GM19035 (cell line): ENCODE results near the gene YIF1B.
A peak's percentile ranks its signal among the peaks of the same experiment; 100 is the strongest.
"Not testable (repeated sequence)": the region's sequence is repeated elsewhere in the genome, so short reads cannot be mapped to it uniquely, and the experiment has no call there.

Source experiments
- ATAC-seq: cut with Tn5 transposase; IDR thresholded peaks from one replicate; pipeline ENCODE4 v1.9.1; 2021; ENCODE audit not compliant: unreplicated experiment

YIF1B gene, protein sequence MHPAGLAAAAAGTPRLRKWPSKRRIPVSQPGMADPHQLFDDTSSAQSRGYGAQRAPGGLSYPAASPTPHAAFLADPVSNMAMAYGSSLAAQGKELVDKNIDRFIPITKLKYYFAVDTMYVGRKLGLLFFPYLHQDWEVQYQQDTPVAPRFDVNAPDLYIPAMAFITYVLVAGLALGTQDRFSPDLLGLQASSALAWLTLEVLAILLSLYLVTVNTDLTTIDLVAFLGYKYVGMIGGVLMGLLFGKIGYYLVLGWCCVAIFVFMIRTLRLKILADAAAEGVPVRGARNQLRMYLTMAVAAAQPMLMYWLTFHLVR

DNA sequence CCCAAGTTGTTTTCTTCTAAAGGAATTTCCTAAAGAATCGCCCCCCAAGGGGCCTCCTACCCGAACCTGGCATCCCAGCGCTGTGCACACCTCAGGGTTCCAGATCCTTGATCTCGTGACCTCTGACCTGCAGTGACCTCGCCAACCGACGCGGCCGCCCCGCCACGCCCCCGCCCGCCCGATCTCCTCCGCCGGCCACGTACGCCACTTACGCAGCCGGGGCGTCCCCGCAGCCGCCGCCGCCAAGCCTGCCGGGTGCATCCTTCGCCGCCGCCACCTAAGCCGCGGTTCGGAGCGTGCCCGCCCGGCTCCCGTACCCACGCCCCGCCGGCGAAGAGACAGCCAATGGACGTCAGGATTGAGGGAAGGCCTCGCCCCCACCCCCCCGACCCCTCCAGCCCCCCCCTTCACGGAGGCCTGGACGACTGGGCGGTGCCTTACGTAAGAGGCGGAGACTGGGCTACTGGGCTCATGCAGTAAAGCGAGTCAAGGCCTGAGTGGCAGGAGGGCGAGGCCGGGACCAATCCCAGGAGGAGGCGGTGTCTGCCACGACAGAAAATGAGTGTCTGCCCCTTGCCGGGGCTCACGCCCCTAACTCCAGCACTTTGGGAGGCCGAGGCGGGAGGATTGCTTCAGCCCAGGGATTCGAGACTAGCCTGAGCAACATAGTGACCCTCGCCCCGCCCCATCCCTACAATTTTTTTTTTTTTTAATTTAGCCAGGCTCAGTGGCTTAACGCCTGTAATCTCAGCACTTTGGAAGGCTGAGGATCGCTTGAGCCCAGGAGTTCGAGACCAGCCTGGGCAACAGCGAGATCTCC is at the start of gene YIF1B:
Gene YIF1B (minus strand): TSS at position 291 of the 820 bp plus-strand sequence. CDS start 30 bp downstream, at position 261.
- ATAC-seq: peak; percentile 88

DNA sequence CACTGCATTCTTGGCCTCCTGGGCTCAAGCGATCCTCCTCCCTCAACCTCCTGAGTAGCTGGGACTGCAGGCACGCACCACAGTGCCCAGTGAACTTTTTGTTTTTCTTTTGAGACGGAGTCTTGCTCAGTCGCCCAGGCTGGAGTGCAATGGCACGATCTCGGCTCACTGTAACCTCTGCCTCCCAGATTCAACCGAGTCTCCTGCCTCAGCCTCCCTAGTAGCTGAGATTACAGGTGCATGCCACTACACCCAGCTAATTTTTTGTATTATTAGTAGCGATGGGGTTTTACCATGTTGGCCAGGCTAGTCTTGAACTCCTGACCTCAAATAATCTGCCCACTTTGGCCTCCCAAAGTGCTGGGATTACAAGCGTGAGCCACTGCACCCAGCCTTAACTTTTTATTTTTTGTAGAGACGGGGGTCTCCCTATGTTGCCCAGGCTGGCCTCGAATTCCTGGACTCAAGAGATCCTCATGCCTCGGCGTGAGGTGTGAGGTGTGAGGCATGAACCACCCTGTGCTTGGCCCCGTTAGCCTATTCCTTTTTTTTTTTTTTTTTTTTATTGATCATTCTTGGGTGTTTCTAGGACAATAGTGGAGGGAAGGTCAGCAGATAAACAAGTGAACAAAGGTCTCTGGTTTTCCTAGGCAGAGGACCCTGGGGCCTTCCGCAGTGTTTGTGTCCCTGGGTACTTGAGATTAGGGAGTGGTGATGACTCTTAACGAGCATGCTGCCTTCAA is 47.4 kb upstream of the YIF1B start:
- ATAC-seq: not testable (repeated sequence)

DNA sequence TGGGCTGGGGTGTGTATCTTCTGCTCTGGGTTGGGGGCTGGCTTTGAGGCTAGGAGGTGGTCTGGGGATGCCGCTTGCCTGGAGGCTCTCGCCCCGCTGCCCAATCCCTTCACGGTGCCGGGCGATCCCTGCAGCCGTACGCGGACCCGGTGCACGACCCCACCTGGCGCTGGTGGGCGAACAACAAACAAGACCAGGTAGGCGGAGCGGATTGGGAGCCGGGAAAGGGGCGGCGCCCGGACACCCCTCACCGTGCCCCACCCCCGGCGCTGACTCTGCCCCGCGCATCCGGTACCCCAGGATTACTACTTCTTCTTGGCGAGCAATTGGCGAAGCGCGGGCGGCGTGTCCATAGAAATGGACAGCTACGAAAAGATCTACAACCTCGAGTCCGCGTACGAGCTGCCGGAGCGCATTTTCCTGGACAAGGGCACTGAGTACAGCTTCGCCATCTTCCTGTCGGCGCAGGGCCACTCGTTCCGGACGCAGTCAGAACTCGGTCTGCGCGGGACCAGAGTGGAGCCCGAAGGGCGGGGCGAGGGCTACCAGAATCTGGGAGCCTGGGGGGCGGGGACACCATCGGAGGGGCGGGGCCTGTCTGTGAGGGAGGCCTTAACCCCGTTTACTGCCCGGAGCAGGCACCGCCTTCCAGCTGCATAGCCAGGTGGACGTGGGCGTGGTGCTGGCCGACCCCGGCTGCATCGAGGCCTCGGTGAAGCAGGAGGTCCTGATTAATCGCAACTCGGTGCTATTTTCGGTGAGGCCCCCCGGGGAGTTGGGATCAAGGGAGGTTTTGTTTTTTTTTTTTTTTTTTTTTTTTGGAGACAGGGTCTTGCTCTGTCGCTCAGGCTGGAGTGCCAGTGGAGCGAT is 46.6 kb upstream of the YIF1B start:
- ATAC-seq: peak; percentile 41

DNA sequence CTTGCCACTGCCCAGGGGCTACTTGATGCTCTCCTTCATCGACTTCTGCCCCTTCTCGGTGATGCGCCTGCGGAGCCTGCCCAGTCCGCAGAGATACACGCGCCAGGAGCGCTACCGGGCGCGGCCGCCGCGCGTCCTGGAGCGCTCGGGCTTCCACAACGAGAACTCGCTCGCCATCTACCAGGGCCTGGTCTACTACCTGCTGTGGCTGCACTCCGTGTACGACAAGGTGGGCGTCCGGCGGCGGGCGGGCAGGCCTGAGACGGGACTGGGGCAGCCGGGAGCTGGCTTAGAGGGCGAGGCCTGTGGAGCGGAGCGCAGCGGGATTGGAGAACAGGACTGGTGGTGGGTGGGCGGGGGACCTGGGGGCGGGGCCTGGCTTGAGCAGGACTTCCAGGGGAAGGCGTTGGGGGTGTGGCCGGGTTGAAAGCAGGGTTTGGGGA is 45.9 kb upstream of the YIF1B start:
- peak; percentile 55 for ATAC-seq

DNA sequence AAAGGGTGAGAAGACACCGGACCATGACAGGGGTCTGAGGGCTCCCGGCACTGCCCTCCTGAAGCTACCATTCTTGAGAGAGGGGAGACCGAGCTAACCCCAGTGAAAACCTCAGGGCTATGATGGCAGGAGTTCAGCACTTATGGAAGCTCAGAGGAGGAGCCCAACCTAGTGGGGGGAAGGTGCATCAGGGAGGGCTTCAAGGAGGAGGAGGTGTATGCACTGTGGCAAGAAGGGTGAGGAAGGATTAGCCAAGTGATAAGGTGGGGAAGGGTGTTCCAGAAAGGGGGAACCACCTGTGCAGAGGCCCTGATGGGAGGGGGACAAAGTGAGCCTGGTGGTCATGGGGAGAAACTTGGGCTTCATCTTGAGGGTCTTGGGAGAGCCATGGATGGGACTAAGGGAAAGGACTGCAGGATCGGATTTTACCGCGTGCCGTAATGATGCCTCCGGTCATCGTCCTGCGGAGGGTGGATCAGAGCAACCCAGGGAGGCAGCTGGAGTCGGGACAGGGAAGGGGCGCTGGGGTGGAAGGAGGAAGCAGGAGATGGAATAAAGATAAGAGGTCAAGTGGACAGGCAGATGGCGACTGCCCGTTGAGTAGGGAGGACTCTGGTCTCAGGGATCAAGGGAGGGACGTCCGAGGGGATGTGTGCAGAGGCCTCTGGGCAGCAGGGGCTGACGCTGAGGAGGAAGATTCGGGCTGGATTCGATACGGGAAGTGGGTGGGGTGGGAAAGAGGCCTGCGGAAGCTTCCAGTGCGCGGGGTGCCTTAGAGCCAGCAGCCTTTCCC is 45.3 kb upstream of the YIF1B start:
- no peak for ATAC-seq

DNA sequence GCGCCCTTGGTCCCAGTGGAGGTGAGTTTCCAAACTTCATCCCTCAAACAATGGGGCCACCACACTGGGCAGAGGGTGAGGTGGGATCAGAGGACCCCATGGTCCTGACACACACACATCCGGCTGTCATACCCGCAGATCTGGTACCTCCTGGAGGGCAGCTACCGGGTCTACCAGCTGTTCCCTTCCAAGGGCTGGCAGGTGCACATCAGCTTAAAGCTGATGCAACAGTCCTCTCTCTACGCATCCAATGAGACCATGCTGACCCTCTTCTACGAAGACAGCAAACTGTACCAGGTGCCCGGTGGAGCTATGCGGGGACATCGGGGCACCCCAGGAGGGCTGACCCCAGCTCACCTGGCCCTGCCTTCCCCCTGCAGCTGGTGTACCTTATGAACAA is 44.6 kb upstream of the YIF1B start:
- ATAC-seq: no peak

DNA sequence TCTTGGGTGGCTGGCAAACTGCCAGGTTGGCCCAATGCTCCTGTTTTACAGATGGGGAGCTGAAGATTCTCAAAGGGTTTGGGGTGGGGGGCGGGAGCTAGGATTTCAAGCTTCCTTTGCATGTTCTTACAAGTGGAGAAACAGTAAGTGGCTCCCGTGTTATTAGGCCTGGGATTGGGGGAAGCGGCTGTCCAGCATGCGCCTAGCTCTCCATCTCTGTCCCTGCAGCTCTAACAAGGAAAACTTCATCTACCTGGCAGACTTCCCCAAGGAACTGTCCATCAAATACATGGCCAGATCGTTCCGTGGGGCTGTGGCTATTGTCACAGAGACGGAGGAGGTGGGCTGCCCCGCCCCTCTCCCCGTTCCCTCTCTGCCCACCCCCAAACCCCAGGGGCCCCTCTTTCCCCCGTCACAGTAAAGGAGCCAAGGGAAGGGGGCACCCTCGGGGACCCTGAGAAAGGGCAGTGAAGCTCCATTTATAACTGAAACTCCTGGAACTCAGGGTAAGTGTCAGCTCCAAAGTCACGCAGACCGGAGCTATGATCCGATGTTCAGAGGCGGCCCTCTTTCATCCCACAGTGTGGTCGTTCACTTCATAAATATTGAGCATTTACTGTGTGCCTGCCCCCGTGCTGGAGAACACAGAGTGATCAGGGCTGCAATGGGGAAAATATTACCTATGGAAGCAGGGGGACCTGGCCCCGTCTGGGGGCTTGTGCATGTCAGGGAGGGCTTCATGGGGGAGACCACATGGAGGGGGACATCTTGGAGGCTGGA is 43.7 kb upstream of the YIF1B start:
- no peak for ATAC-seq

DNA sequence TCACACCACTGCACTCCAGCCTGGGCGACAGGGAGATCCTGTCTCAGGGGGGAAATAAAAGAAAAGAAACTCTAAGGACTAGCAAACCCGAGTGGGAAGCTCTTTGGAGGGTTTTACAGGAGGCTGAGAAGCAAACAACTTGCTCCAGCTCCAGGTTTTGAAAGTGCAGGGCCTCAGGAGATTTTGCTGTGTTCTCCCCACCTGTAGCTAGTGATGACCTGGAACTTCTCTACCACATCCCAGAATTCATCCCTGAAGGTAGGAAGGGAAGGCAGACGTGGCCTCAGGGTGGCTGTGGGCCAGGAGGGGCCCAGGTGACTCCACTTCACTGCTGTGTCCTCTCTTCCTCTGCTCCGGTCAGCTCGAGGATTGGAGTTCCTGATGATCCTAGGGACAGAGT is 42.3 kb upstream of the YIF1B start:
- ATAC-seq: no peak

DNA sequence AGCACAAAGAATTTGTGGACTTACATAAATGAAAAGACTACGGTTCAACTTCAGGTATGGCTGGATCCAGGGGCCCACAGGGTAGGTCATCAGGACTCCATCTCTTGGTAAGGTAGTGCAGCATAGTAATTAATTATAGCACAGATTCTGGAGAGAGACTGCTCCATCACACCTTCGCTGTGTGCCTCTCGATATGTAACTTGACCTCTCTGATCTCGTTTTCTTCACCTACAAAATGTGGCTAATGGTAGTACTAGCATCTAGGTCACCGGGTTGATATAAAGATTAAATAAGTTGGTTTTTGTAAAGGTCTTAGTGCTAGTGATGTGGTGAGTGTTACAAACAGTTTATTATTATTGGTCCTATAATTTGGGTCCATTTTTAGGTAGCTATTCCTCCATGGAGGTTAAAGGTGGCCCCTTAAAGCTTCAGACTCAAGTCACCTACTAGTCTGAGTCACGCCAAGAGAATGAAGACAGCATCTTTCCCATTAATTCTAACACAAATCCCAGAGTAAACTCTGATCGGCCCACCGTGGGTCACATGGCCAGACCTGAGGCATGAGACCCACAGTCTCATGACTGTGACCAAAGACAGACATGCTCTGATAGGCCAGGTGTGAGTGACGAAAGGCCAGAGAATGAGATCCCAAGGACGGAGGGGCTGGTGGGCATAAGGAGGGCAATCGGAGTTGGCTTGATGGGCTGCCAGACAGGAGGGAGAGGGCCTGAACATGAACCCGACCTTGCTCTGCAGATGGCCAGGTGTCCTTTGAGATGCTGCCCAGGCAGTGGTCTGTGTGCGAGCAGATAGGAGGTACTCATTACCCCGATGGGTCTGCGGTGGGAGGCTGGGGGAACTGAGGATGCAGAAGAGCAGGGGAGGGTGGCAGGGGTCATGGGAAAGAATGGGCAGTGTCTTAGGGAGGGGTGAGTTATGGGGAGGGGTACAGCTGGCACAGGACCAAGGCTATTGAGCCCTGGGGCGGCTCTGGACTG is 40.3 kb upstream of the YIF1B start:
- no peak for ATAC-seq

DNA sequence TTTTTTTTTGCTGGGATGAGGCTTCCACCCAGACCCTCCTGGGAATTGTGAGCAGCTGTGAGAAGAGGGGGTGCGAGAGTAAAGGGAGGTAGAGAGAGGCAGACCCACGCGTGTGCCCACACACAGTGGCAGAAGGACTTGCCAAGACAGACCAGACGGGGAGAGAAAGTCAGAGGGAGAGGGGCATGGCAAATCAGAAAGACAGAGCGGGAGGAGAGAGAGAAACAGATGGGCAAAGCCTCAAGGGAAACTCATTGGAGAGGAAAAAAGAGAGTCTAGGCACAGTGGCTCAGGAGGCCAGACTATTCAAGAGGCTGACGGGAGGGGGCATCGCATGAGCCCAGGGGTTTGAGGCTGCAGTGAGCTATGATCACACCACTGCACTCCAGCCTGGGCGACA is 36.9 kb upstream of the YIF1B start:
- ATAC-seq: no peak

DNA sequence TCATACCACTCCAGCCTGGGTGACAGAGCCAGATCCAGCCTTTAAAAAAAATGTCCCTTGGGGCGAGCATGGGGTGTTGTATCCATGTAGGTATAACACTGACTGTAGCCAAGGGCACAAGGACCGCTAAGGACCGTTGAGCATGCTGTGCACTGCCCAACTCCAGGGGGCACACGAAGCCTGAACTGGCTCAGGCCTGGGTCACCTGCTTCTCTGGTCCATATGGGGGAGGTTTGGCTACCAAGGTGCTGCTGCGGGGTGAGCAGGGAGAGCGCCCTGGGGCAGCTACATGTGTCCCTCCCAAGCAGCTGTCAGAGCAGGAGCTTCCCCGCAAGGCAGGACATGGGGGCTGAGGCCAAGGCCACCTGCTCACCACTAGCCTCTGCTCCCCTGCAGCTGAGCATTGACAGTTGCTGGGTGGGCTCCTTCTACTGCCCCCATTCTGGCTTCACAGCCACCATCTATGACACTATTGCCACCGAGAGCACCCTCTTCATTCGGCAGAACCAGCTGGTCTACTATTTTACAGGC is 36.2 kb upstream of the YIF1B start:
- ATAC-seq: no peak

DNA sequence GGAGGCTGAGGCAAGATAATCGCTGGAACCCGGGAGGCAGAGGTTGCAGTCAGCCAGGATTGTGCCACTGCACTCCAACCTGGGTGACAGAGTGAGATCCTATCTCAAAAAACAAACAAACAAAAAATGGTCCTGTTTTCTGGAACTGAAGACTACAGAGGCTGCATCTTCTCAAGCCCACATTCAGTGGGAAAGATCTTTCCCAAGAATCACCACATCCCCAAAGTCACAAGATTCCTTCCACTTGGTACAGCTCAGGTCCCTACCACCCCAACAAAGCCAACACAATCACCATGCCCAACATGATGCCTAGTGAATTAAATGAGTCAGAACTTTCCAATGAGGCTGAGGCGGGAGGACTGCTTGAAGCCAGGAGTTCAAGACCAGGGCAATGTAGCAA is 35.1 kb upstream of the YIF1B start:
- ATAC-seq: no peak

DNA sequence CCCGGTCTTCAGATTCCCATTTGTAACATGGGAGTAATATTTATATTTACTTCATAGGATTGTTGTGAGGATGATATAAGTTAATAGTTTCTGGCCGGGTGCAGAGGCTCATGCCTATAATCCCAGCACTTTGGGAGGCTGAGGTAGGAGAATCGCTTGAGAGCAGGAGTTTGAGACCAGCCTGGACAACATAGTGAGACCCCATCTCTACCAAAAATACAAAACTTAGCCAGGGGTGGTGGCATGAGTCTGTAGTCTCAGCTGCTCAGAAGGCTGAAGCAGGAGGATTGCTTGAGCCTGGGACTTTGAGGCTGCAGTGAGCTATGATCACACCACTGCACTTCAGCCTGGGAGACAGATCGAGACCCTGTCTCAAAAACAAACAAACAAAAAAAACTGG is 31.1 kb upstream of the YIF1B start:
- ATAC-seq: no peak

DNA sequence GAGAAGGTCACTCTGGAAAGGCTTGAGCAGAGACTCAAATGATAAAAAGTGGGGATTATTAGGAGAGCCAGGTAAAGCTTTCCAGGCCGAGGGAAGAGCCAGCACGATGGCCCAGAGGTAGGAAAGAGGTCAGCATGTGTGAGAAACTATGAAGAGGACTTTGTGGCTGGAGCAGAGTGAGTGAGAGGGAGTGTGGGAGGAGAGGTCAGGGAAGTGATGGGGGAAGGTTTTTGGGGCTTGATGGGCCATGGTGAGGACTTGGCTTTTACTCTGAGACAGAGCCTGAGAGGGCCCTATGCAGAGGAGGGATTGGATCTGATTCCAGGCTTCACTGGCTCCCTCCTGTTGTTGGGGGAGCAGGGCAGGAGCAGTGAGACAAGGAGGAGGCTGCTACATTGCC is 25.2 kb upstream of the YIF1B start:
- ATAC-seq: no peak

DNA sequence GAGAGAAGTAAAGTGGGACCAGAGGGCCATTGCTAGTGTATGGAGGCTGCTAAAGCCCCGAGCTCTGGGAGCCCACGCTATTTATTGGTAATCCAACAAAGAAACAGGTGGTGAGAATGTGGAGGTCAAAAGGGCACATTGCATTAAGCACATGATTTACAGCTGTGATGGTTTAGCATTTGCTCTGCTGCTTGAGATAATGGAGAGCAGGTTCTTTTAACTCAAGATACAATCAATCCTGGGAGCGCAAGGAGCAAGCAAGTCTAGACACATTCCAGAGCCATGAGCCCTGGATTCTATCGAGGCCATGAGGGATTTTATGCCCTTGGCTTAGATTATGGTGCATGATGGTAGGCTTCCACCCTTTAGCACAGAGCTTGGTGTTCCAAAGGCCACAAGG is 23.3 kb upstream of the YIF1B start:
- ATAC-seq: not testable (repeated sequence)

DNA sequence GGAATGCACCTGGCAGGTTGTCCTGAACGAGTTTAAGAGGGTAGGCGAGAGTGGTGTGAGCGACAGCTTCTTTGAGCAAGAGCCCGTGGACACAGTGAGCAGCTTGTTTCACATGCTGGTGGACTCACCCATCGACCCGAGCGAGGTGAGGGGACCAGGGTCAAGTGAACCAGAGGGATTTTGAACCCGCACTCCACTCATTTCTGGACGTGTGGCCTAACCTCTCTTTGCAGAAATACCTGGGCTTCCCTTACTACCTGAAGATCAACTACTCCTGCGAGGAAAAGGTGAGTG is 21.6 kb upstream of the YIF1B start:
- ATAC-seq: no peak

DNA sequence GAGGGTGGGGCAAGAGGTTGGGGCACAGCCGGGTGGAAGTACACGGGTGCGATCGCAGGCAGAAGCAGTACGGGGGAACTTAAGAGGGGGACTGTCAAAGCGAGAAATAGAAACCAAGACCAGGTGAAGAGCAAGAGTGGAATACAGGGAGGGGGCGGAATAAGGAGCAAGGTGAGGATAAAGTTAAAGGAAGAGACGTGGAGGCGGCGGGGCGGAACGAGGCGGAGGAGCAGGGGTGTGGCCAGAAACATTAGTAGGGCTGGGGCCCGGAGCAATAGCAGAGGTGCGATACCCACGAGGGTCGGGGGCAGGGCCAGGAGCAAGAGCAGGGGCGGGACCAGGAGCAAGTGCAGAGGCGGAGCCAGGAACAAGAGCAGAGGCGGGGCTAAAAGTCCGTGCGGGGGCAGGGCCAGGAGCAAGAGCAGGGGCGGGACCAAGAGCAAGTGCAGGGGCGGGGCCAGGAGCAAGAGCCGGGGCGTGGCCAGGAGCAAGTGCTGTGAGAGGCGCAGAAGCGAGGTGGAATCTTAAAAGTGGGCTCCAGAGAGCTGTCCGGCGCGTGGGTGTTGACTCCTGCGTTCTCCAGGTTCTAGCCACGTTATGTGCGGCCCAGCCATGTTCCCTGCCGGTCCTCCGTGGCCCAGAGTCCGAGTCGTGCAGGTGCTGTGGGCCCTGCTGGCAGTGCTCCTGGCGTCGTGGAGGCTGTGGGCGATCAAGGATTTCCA is 21.1 kb upstream of the YIF1B start:
- peak; percentile 49 for ATAC-seq
